GM21360 (cell line): ENCODE data around the gene LIPG.
"Not testable (repeated sequence)": the region's sequence is repeated elsewhere in the genome, so short reads cannot be mapped to it uniquely, and the experiment has no call there.

Experiments used
- ATAC-seq: cut with Tn5 transposase; IDR thresholded peaks from one replicate; pipeline ENCODE4 v1.9.1; 2021; ENCODE audit warnings: mild to moderate bottlenecking, moderate library complexity; ENCODE audit not compliant: unreplicated experiment

Gene LIPG

DNA sequence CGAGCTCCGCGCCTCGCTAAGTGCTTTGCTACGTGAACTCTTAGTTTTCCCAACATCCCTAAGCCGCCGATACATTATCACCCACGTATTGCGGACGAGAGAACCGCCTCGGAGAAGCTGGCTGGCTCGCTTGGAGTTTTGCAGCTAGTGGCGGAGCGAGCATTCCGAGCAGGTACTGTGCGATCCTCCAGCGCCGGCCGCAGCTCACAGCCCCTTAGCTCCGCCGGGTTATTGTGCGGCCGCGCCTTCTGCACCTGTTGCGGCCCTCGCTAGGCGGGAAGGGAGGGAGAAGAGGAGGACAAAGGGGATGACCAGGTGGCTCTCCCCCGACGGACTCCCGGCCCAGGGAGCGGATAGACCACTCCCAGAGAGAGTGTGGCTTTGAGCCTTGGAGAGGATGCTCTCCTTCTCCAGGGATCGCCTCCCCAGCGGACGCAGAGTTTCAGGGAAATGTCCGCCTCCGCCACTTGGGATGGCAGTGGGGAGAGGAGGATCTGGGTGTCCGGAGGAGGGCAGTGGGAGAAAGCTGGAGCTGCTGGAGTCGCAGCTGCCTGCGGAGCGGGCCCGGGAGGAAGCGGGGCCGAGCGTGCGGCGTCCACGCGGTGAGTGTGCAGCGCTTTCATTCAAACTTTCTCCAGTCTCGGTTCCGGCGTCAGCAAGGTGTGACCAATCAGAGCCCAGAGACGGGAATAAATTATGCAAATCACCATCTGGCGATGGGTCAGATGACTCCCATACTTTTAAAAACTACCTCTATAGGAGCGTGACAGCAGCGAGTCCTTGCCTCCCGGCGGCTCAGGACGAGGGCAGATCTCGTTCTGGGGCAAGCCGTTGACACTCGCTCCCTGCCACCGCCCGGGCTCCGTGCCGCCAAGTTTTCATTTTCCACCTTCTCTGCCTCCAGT lies at the start of gene LIPG:
LIPG (plus strand) TSS at position 769 of the 905 bp plus-strand sequence. CDS start 252 bp downstream, outside the sequence.
- ATAC-seq = no peak

GRCh38 chr18:49512876-49513275 lies 49.0 kb upstream of the LIPG start:
- ATAC-seq = not testable (repeated sequence)

DNA sequence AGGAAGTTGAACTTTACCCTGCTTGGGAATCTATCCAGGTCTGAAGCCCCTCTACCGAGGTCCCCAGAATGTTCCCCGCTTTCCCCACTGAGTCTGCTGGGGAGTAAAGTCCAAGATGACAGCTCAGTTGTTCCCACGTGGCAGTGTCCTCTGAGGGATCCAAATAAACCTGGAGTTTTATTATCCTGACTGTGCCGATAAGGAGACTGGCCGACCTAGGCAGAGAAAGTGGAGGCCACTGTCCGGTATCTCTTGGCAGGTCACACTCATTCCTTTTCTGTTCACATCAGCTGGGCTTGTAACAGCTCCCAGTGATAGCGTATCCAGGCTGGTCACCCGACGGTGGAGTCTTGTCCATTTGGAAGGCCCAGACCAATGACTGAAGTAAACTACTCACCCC lies 47.3 kb upstream of the LIPG start:
- ATAC-seq = no peak

GRCh38 chr18:49515003-49515402 lies 46.9 kb upstream of the LIPG start:
- ATAC-seq = not testable (repeated sequence)

DNA sequence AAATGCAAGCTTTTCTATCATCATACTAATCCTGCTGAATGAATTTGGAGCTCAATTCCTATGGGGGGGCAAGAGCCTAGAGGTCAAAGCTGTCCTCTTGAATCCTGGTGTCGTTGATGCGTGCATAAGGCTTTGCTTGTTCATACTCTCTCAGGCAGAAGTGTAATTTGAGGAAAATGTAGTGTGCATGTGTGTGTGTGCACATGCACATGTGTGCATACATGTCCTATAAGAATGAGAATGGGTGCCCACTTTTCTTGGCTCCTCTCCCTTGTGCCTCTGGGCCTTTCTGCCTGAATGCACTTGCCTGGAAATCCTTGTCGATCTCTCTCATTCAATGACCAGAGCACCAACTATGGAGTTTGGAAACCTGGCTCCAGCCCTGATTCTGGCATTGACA lies 46.3 kb upstream of the LIPG start:
- no peak for ATAC-seq

DNA sequence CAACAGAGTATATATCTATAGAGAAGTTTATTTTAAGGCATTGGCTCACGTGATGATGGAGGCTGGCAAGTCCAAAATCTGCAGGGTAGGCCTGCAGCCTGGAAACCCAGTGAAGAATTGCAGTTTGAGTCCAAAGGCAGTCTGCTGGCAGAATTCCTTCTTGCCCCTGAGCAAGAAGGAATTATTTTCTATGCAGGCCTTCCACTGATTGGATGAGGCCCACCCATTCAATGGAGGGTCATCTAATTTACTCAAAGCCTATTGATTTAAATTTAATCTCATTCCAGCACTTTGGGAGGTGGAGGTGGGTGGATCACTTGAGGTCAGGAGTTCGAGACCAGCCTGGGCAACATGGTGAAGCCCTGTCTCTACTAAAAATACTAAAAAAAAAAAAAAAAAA lies 44.4 kb upstream of the LIPG start:
- ATAC-seq = no peak

- ATAC-seq = no peak
Measured at GRCh38 chr18:49519101-49519971, 42.5 kb upstream of the LIPG start.

DNA sequence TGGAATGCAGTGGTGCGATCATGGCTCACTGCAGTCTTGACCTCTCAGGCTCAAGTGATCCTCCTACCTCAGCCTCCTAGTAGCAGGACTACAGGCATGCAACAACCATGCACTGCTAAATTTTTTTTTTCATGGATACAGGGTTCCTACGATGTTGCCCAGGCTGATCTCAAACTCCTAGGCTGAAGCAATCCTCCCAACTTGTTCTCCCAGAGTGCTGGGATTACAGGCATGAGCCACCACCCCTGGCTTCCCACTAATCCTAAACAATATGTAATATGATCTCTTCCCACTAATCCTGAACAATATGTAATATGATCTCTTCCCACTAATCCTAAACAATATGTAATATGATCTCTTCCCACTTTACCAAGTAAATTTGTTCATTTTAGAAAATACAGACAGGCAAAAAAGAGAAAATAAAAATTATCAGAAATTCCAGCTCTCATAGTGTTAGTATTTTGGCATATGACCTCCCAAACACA lies 41.2 kb upstream of the LIPG start:
- ATAC-seq = no peak

DNA sequence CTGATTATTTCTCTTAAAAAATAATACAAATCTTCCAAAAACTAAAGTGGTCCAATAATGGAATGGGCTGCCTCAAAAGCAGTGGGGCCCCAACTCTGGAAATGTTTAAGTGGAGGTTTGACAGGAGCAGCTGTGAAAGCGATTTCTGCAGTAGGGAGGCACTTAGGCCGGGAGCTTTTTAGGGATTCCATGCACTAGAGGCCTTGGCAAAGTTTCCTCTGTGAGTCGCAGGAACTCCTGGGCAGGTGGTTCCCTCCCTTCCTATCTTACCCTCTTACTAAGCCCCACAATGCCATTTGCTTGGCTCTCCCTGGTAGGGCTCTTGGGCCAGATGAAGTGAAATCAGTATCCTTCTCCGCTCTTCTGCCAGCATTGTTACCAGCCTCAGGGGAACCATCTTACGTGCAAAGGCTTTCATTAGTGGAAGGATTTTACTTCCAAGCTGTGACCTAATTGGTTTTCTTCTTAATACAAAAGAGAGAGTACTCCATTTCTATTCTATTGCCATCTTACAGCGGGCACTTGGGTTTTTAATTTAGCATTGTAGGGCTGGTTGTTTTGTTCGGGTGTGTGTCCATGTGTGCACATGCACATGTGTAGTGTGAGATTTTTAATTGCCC lies 40.5 kb upstream of the LIPG start:
- ATAC-seq = no peak

GRCh38 chr18:49523580-49524093 lies 38.2 kb upstream of the LIPG start:
- not testable (repeated sequence) for ATAC-seq

DNA sequence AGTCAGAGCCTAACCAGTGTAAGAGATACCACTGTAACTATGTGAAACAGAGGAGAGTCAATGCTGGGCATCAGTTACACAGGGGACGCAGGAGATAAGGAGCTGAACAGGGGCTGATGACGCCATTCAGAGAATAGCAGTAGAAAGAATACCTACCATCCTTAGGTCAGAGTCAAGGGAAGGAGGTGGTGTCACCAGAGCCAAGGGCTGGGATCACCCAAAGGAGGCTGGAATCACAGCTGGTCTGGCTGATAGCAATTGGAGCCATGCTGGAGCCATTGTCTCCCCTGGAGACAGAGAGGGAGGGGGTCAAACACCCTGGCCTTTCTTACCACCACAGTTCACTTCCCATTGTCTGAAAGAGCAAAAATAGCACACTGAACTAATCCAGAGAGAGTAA lies 37.5 kb upstream of the LIPG start:
- no peak for ATAC-seq

DNA sequence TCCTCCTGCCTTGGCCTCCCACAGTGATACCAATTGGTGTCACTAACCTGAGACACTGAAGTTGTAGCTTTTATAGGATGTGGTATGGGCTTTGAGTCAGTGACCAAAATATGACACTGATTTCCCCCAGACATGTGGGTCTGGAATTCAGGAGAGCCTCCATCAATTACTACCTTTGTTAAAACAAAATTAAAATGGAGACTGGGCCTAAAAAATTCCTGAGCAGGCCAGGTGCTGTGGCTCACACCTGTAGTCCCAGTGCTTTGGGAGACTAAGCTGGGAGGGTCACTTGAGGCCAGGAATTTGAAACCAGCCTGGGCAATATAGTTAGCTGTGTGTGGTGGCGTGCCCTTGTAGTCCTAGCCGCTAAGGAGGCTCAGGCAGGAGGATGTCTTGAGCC lies 36.9 kb upstream of the LIPG start:
- no peak for ATAC-seq

- no peak for ATAC-seq
Measured at GRCh38 chr18:49525981-49526380, 35.9 kb upstream of the LIPG start.

GRCh38 chr18:49527631-49528327 lies 34.1 kb upstream of the LIPG start:
- ATAC-seq = no peak

DNA sequence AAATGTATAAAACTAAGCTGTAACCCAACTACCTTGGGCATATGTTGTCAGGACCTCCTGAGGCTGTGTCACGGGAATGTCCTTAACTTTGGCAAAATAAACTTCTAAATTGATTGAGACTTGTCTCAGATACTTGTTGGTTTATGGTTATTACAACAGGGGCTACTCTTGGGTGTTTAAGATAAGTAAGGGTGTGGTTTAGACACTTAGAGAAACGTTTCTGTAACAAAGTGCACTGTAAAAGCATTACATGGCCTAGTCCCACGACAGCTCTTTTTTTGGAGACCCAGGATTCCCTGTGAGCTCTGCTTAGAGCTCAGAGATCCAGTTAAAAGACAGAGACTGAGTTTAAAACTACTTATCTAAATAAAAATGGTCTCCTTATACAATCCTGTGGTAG lies 32.3 kb upstream of the LIPG start:
- ATAC-seq = no peak

- no peak for ATAC-seq
Measured at GRCh38 chr18:49531678-49532153, 30.1 kb upstream of the LIPG start.

DNA sequence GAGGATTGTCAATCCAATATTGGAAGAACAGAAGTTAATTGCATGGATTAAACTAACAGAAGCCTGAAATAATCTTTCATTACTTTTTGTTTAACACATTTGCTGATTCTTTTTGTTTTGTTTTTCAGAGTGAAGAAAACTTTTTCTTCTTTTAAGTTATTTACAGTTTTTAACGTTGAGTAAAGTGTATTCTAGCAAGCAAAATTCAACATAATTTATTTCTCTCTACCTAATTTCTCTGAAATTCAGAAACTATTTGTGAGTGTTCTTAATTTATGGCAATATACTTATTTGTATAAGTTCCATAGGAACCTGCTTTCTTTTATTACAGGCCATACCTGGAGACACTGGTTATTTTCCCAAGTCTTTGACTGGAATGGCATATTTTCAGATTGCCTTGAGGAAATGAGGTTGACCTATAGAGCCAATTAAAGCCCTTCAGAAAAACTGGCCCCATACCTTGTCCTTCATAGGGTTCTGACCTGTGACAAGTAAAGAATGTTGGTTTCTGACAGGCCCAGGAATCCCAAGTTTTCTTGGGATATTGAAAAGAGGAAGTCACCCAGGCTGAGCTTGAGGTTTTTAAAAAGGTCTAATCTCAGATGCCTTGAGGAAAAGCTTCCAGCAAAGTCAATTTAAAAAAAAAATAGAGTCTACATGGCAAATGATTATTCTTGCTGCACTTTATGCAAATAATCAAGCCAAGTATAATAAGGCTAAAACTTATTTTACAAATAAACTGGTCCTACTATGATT lies 26.8 kb upstream of the LIPG start:
- no peak for ATAC-seq

GRCh38 chr18:49537232-49537896 lies 24.5 kb upstream of the LIPG start:
- no peak for ATAC-seq

DNA sequence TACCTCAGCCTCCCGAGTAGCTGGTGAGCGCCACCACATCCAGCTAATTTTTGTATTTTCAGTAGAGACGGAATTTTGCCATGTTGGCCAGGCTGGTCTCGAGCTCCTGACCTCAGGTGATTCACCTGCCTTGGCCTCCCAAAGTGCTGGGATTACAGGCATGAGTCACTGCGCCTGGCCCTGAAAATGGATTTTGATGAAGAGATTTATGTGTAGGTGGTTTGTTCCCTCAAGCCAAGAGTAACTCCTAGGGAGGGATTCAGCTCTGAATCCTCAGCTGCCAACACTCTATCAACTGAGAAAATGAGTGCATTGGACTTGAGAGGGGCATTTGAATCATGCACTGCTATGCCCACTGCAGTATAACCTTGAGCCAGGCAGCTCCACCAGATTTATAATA lies 17.5 kb upstream of the LIPG start:
- no peak for ATAC-seq
